Neural progenitor cell (in vitro differentiated cells): ENCODE measurements around the gene SH3PXD2B. TPM values are rescaled to one million over a fixed set of nuclear protein-coding genes. Genes with fewer than 3 reads are reported as not detected.

Source experiments
- DNase-seq: peaks from one replicate; pipeline ENCODE4 v3.0.0-alpha.2; 2016; ENCODE audit warnings: low spot score
- H2AFZ ChIP-seq: fragments of 200-600 bp; sonication (generic); replicated peaks from 2 replicates; pipeline ENCODE4 v1.6.1; 2016; ENCODE audit warnings: antibody characterized with exemption
- H3F3A ChIP-seq: fragments of 200-600 bp; sonication (generic); 2 replicates; pipeline ENCODE4 v1.6.1; 2016; ENCODE audit warnings: antibody characterized with exemption, low read depth
- H3K27ac ChIP-seq: fragments of 200-600 bp; sonication (generic); 2 replicates; pipeline ENCODE4 v1.5.1; 2016; ENCODE audit warnings: mild to moderate bottlenecking
- H3K27me3 ChIP-seq: fragments of 200-600 bp; sonication (generic); 2 replicates; pipeline ENCODE4 v1.6.1; 2016; ENCODE audit warnings: mild to moderate bottlenecking, moderate library complexity
- H3K36me3 ChIP-seq: fragments of 200-600 bp; sonication (generic); 2 replicates; pipeline ENCODE4 v1.5.1; 2016
- H3K4me1 ChIP-seq: fragments of 200-600 bp; sonication (generic); 2 replicates; pipeline ENCODE4 v1.6.1; 2016; ENCODE audit warnings: mixed run types
- H3K4me2 ChIP-seq: fragments of 200-600 bp; sonication (generic); 2 replicates; pipeline ENCODE4 v1.6.1; 2016
- H3K4me3 ChIP-seq: fragments of 200-600 bp; sonication (generic); 2 replicates; pipeline ENCODE4 v1.5.1; 2016
- H3K79me2 ChIP-seq: fragments of 200-600 bp; sonication (generic); 2 replicates; pipeline ENCODE4 v1.6.1; 2016; ENCODE audit warnings: low read depth
- H3K9ac ChIP-seq: fragments of 200-600 bp; sonication (generic); 2 replicates; pipeline ENCODE4 v1.6.1; 2016
- H3K9me3 ChIP-seq: fragments of 200-600 bp; sonication (generic); 2 replicates; pipeline ENCODE4 v1.5.1; 2016; ENCODE audit warnings: low read depth
- H4K20me1 ChIP-seq: fragments of 200-600 bp; sonication (generic); 2 replicates; pipeline ENCODE4 v1.6.1; 2016; ENCODE audit warnings: low read depth
- H3K27ac Mint-ChIP-seq: 3 replicates; pipeline ENCODE4 v1.8.0; 2021; ENCODE audit warnings: mixed read lengths
- H3K27me3 Mint-ChIP-seq: 2 replicates; pipeline ENCODE4 v1.8.0; 2022; ENCODE audit warnings: low read depth, mild to moderate bottlenecking, inconsistent platforms, moderate library complexity, mixed read lengths; ENCODE audit not compliant: insufficient read depth
- H3K36me3 Mint-ChIP-seq: 3 replicates; pipeline ENCODE4 v1.8.0; 2021; ENCODE audit warnings: mixed read lengths
- H3K4me1 Mint-ChIP-seq: 3 replicates; pipeline ENCODE4 v1.8.0; 2021; ENCODE audit warnings: mixed read lengths
- H3K4me3 Mint-ChIP-seq: 3 replicates; pipeline ENCODE4 v1.8.0; 2021; ENCODE audit warnings: mild to moderate bottlenecking, moderate library complexity, mixed read lengths
- H3K9me3 Mint-ChIP-seq: 3 replicates; pipeline ENCODE4 v1.8.0; 2020; ENCODE audit warnings: mixed read lengths
- CTCF ChIP-seq: fragments of 200-600 bp; sonication (generic); IDR thresholded peaks from 2 replicates; pipeline ENCODE4 v1.5.1; 2017; ENCODE audit warnings: antibody characterized with exemption, mild to moderate bottlenecking
- EZH2 ChIP-seq: fragments of 200-600 bp; sonication (generic); IDR thresholded peaks from 2 replicates; pipeline ENCODE4 v1.6.1; 2017; ENCODE audit warnings: antibody characterized with exemption, mild to moderate bottlenecking, moderate library complexity
- EZH2phosphoT487 ChIP-seq: fragments of 200-600 bp; sonication (generic); IDR thresholded peaks from 2 replicates; pipeline ENCODE4 v1.6.1; 2017; ENCODE audit warnings: antibody characterized with exemption
- total RNA-seq: library from RNA; depleted of rRNA; stranded (reverse); fragments of >200 nt; gene quantifications from 2 replicates; pipeline ENCODE4 v1.2.3, GENCODE V29; 2015; ENCODE audit warnings: low replicate concordance

SH3PXD2B gene
- total RNA-seq, 1 donor from 2014 or later: 27.3 TPM

- no peak overlapping the region for H3K27ac Mint-ChIP-seq
- Histone ChIP-seq H4K20me1 (no peaks in the 10 kb centered on the region), H3K9ac (no peak overlapping the region), H2AFZ (no peak overlapping the region), H3K4me1 (no peaks in the 10 kb centered on the region), H3K4me2 (no peak overlapping the region), H3K4me3 (no peak overlapping the region), H3K27me3 (no peaks in the 10 kb centered on the region), H3K27ac (no peak overlapping the region), H3F3A (no peaks in the 10 kb centered on the region), H3K9me3 (no peaks in the 10 kb centered on the region), H3K79me2 (no peaks in the 10 kb centered on the region), H3K36me3 (no peaks in the 10 kb centered on the region)
- H3K36me3 Mint-ChIP-seq: no peaks in the 10 kb centered on the region
- no peaks in the 10 kb centered on the region for H3K4me1 Mint-ChIP-seq
- no peak for DNase-seq
- peaks cover 8% of the 10 kb centered on the region for H3K27me3 Mint-ChIP-seq
- TF ChIP-seq CTCF (no peak), EZH2phosphoT487 (no peak), EZH2 (no peak)
- H3K9me3 Mint-ChIP-seq: no peaks in the 10 kb centered on the region
- H3K4me3 Mint-ChIP-seq: no peak overlapping the region
Measured at GRCh38 chr5:172493906-172494305, 39.6 kb upstream of the SH3PXD2B start.

GRCh38 chr5:172493461-172493860, 39.1 kb upstream of the SH3PXD2B start:
- no peak overlapping the region for H3K4me2 ChIP-seq
- Mint-ChIP-seq H3K4me3 (no peak overlapping the region), H3K36me3 (no peaks in the 10 kb centered on the region), H3K27ac (no peak overlapping the region), H3K4me1 (no peaks in the 10 kb centered on the region), H3K9me3 (no peaks in the 10 kb centered on the region), H3K27me3 (peaks cover 8% of the 10 kb centered on the region)
- H3K79me2 ChIP-seq: no peaks in the 10 kb centered on the region
- DNase-seq: no peak
- H3K4me1 ChIP-seq: no peaks in the 10 kb centered on the region
- H2AFZ ChIP-seq: no peak overlapping the region
- H4K20me1 ChIP-seq: no peaks in the 10 kb centered on the region
- no peak overlapping the region for H3K27ac ChIP-seq
- H3K9me3 ChIP-seq: no peaks in the 10 kb centered on the region
- no peak overlapping the region for H3K4me3 ChIP-seq
- H3F3A ChIP-seq: no peaks in the 10 kb centered on the region
- TF ChIP-seq EZH2phosphoT487: no peak
- TF ChIP-seq EZH2: no peak
- TF ChIP-seq CTCF: no peak
- no peak overlapping the region for H3K9ac ChIP-seq
- H3K36me3 ChIP-seq: no peaks in the 10 kb centered on the region
- H3K27me3 ChIP-seq: no peaks in the 10 kb centered on the region

- no peak for DNase-seq
- Mint-ChIP-seq H3K27ac (no peak overlapping the region), H3K4me3 (no peak overlapping the region), H3K36me3 (no peaks in the 10 kb centered on the region), H3K9me3 (no peaks in the 10 kb centered on the region), H3K4me1 (peaks cover 2% of the 10 kb centered on the region), H3K27me3 (peaks cover 8% of the 10 kb centered on the region)
- Histone ChIP-seq H3K4me3 (no peak overlapping the region), H4K20me1 (no peaks in the 10 kb centered on the region), H3K27me3 (no peaks in the 10 kb centered on the region), H3K9me3 (no peaks in the 10 kb centered on the region), H2AFZ (no peak overlapping the region), H3K9ac (no peak overlapping the region), H3K4me1 (no peaks in the 10 kb centered on the region), H3K36me3 (no peaks in the 10 kb centered on the region), H3K4me2 (no peak overlapping the region), H3F3A (no peaks in the 10 kb centered on the region), H3K27ac (no peak overlapping the region), H3K79me2 (no peaks in the 10 kb centered on the region)
- TF ChIP-seq CTCF (no peak), EZH2 (no peak), EZH2phosphoT487 (no peak)
Measured at GRCh38 chr5:172493002-172493401, 38.7 kb upstream of the SH3PXD2B start.
